HEK293 (cell line): Measurements from ENCODE around the gene SURF4.

Source experiments
- CTCF ChIP-seq: fragments of 450-650 bp; formaldehyde crosslinking; IDR thresholded peaks from 2 replicates; pipeline ENCODE4 v1.5.1; 2016; ENCODE audit warnings: missing biosample characterization, missing genetic modification characterization
- GFI1B ChIP-seq: fragments of 450-650 bp; formaldehyde crosslinking; IDR thresholded peaks from 2 replicates; pipeline ENCODE4 v1.5.1; 2016; ENCODE audit warnings: missing biosample characterization, missing genetic modification characterization
- GLI2 ChIP-seq: fragments of 450-650 bp; formaldehyde crosslinking; IDR thresholded peaks from 2 replicates; pipeline ENCODE4; 2017; ENCODE audit warnings: missing biosample characterization, missing genetic modification characterization, low read depth, borderline replicate concordance
- HOXA7 ChIP-seq: sonication (generic); formaldehyde crosslinking; IDR thresholded peaks from 2 replicates; pipeline ENCODE4 v1.8.1; 2022; ENCODE audit warnings: missing genetic modification reagents, borderline replicate concordance
- MYNN ChIP-seq: fragments of 450-650 bp; formaldehyde crosslinking; IDR thresholded peaks from 2 replicates; pipeline ENCODE4 v1.5.1; 2016; ENCODE audit warnings: missing biosample characterization, missing genetic modification characterization, borderline replicate concordance
- PRDM4 ChIP-seq: fragments of 450-650 bp; formaldehyde crosslinking; IDR thresholded peaks from 2 replicates; pipeline ENCODE4 v1.5.1; 2017; ENCODE audit warnings: missing biosample characterization, missing genetic modification characterization
- SCRT2 ChIP-seq: fragments of 450-650 bp; formaldehyde crosslinking; IDR thresholded peaks from 2 replicates; pipeline ENCODE4 v1.5.1; 2016; ENCODE audit warnings: missing biosample characterization, missing genetic modification characterization
- SETDB1 ChIP-seq: IDR thresholded peaks from one replicate; pipeline ENCODE4 v1.6.1; 2017; ENCODE audit warnings: mild to moderate bottlenecking, low read length, moderate library complexity, mixed read lengths; ENCODE audit not compliant: insufficient read length
- WT1 ChIP-seq: fragments of 450-650 bp; formaldehyde crosslinking; IDR thresholded peaks from 2 replicates; pipeline ENCODE4 v1.5.1; 2016; ENCODE audit warnings: missing biosample characterization, missing genetic modification characterization
- ZBTB26 ChIP-seq: fragments of 450-650 bp; formaldehyde crosslinking; optimal IDR thresholded peaks from 2 replicates; pipeline ENCODE3; 2016; ENCODE audit warnings: missing biosample characterization, mild to moderate bottlenecking, missing genetic modification characterization
- ZEB2 ChIP-seq: fragments of 450-650 bp; formaldehyde crosslinking; IDR thresholded peaks from 2 replicates; pipeline ENCODE4 v1.5.1; 2016; ENCODE audit warnings: missing biosample characterization, missing genetic modification characterization
- ZFP3 ChIP-seq: fragments of 450-650 bp; formaldehyde crosslinking; IDR thresholded peaks from 2 replicates; pipeline ENCODE4 v1.5.1; 2016; ENCODE audit warnings: low read depth, missing biosample characterization, missing genetic modification characterization
- ZFP37 ChIP-seq: fragments of 450-650 bp; formaldehyde crosslinking; IDR thresholded peaks from 2 replicates; pipeline ENCODE4 v1.5.1; 2016; ENCODE audit warnings: missing biosample characterization, missing genetic modification characterization
- ZFP41 ChIP-seq: fragments of 450-650 bp; formaldehyde crosslinking; IDR thresholded peaks from 2 replicates; pipeline ENCODE4 v1.5.1; 2016; ENCODE audit warnings: missing biosample characterization, missing genetic modification characterization, borderline replicate concordance
- ZNF169 ChIP-seq: fragments of 450-650 bp; formaldehyde crosslinking; IDR thresholded peaks from 2 replicates; pipeline ENCODE4 v1.5.1; 2016; ENCODE audit warnings: missing biosample characterization, missing genetic modification characterization
- ZNF311 ChIP-seq: fragments of 450-650 bp; formaldehyde crosslinking; IDR thresholded peaks from 2 replicates; pipeline ENCODE4 v1.5.1; 2017; ENCODE audit warnings: missing biosample characterization, missing genetic modification characterization, borderline replicate concordance
- ZNF324 ChIP-seq: fragments of 450-650 bp; formaldehyde crosslinking; IDR thresholded peaks from 2 replicates; pipeline ENCODE4 v1.5.1; 2016; ENCODE audit warnings: missing biosample characterization, missing genetic modification characterization
- ZNF391 ChIP-seq: fragments of 450-650 bp; formaldehyde crosslinking; IDR thresholded peaks from 2 replicates; pipeline ENCODE4 v1.5.1; 2016; ENCODE audit warnings: low read depth, missing biosample characterization, missing genetic modification characterization, borderline replicate concordance
- ZNF433 ChIP-seq: fragments of 450-650 bp; formaldehyde crosslinking; IDR thresholded peaks from 2 replicates; pipeline ENCODE4 v1.5.1; 2016; ENCODE audit warnings: missing biosample characterization, missing genetic modification characterization, low read depth
- ZNF561 ChIP-seq: fragments of 450-650 bp; IDR thresholded peaks from 2 replicates; pipeline ENCODE4 v1.5.1; 2018; ENCODE audit warnings: missing biosample characterization, missing genetic modification characterization, borderline replicate concordance
- ZNF596 ChIP-seq: fragments of 450-650 bp; IDR thresholded peaks from 2 replicates; pipeline ENCODE4 v1.5.0; 2018; ENCODE audit warnings: missing biosample characterization, mild to moderate bottlenecking, missing genetic modification characterization, moderate library complexity
- ZNF664 ChIP-seq: fragments of 450-650 bp; formaldehyde crosslinking; IDR thresholded peaks from 2 replicates; pipeline ENCODE4 v1.5.1; 2016; ENCODE audit warnings: missing biosample characterization, missing genetic modification characterization
- ZNF677 ChIP-seq: fragments of 450-650 bp; IDR thresholded peaks from 2 replicates; pipeline ENCODE4 v1.5.0; 2018; ENCODE audit warnings: missing biosample characterization, mild to moderate bottlenecking, missing genetic modification characterization, moderate library complexity
- ZNF768 ChIP-seq: fragments of 450-650 bp; formaldehyde crosslinking; IDR thresholded peaks from 2 replicates; pipeline ENCODE4 v1.5.1; 2018; ENCODE audit warnings: missing biosample characterization, mild to moderate bottlenecking, missing genetic modification characterization
- ZNF785 ChIP-seq: fragments of 450-650 bp; formaldehyde crosslinking; IDR thresholded peaks from 2 replicates; pipeline ENCODE4 v1.5.1; 2016; ENCODE audit warnings: missing biosample characterization, missing genetic modification characterization
- ZNF830 ChIP-seq: fragments of 450-650 bp; IDR thresholded peaks from 2 replicates; pipeline ENCODE4 v1.5.0; 2018; ENCODE audit warnings: missing biosample characterization, missing genetic modification characterization, low read depth, mild to moderate bottlenecking, moderate library complexity
- ZNF843 ChIP-seq: fragments of 450-650 bp; formaldehyde crosslinking; IDR thresholded peaks from 2 replicates; pipeline ENCODE4 v1.5.1; 2016; ENCODE audit warnings: missing biosample characterization, missing genetic modification characterization
- ZSCAN4 ChIP-seq: fragments of 450-650 bp; formaldehyde crosslinking; IDR thresholded peaks from 2 replicates; pipeline ENCODE4 v1.5.1; 2017; ENCODE audit warnings: missing biosample characterization, missing genetic modification characterization
- TF ChIP-seq, protein P1 (sequence below): fragments of 450-650 bp; formaldehyde crosslinking; IDR thresholded peaks from 2 replicates; pipeline ENCODE4 v1.5.1; 2016; ENCODE audit warnings: missing biosample characterization, missing genetic modification characterization
- TF ChIP-seq, protein P2 (sequence below): fragments of 450-650 bp; formaldehyde crosslinking; IDR thresholded peaks from 2 replicates; pipeline ENCODE4 v1.5.1; 2017; ENCODE audit warnings: missing biosample characterization, missing genetic modification characterization

The SURF4 gene

DNA sequence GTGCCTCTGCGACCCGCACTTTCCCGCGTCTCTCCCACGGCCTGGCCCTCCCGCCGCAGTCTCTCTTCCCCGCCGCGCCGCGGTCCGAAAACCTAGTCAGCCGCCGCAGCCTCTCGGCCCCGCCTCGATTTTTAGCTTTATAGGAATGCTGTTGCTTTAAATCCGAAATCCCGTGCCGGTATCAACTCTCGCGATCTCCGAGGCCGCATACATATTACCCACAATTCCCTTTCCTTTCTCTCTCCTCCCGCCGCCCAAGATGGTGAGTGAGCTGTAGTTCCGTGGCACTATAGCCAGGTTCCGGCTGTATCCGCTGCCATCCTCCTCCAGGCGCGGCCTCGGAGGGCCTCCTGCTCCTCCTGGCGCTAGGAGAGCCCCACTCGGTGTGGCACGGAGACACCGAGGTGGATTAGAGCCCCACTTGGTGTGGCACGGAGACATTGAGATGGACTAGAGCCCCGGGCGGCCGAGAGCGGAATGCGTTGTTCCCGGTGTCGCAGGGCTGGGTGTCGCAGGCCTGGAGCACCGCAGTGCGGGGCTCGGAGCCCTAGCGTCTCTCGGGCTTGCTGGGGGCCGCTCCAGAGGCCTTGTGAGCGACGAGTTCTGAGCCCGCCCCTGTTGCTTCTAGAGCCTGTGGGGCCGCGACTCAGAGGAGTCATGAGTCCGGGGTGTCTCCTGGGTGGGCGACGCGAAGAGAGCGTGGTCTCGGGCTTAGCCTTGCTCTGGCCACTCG, 27.7 kb downstream of the SURF4 start, which contains the start of the genes MED22 and RPL7A (continued):
- TF ChIP-seq, protein P1, sequence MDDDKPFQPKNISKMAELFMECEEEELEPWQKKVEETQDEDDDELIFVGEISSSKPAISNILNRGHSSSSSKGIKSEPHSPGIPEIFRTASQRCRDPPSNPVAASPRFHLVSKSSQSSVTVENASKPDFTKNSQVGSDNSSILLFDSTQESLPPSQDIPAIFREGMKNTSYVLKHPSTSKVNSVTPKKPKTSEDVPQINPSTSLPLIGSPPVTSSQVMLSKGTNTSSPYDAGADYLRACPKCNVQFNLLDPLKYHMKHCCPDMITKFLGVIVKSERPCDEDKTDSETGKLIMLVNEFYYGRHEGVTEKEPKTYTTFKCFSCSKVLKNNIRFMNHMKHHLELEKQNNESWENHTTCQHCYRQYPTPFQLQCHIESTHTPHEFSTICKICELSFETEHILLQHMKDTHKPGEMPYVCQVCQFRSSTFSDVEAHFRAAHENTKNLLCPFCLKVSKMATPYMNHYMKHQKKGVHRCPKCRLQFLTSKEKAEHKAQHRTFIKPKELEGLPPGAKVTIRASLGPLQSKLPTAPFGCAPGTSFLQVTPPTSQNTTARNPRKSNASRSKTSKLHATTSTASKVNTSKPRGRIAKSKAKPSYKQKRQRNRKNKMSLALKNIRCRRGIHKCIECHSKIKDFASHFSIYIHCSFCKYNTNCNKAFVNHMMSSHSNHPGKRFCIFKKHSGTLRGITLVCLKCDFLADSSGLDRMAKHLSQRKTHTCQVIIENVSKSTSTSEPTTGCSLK (tag by site-specific recombination), result no peak
- TF ChIP-seq ZNF324 (tag by site-specific recombination), result peak; percentile 90; the same call in 1 of the 2 replicates
- no peak for TF ChIP-seq HOXA7 (CRISPR knock-in tag)
- peak; percentile 45 for TF ChIP-seq ZBTB26 (tag by site-specific recombination)
- no peak for TF ChIP-seq ZFP41 (tag by site-specific recombination)
- peak; percentile 20; the same call in 1 of the 2 replicates for TF ChIP-seq ZSCAN4 (tag by site-specific recombination)
- TF ChIP-seq SCRT2 (tag by site-specific recombination), result peak; percentile 90
- TF ChIP-seq ZNF433 (tag by site-specific recombination), result no peak
- TF ChIP-seq CTCF (tag by site-specific recombination), result peak; percentile 58; the same call in 1 of the 2 replicates
- no peak; the same call in 1 of the 2 replicates for TF ChIP-seq ZEB2 (tag by site-specific recombination)
- TF ChIP-seq ZNF561 (tag by site-specific recombination), result no peak
- no peak for TF ChIP-seq ZNF311
- no peak for TF ChIP-seq ZNF768
- TF ChIP-seq, protein P2, sequence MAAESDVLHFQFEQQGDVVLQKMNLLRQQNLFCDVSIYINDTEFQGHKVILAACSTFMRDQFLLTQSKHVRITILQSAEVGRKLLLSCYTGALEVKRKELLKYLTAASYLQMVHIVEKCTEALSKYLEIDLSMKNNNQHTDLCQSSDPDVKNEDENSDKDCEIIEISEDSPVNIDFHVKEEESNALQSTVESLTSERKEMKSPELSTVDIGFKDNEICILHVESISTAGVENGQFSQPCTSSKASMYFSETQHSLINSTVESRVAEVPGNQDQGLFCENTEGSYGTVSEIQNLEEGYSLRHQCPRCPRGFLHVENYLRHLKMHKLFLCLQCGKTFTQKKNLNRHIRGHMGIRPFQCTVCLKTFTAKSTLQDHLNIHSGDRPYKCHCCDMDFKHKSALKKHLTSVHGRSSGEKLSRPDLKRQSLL (tag by site-specific recombination), result no peak
- no peak; the same call in 1 of the 2 replicates for TF ChIP-seq WT1 (tag by site-specific recombination)
- no peak for TF ChIP-seq SETDB1
- no peak for TF ChIP-seq GLI2 (tag by site-specific recombination)
- no peak for TF ChIP-seq ZNF664 (tag by site-specific recombination)
- peak; percentile 57; the same call in 1 of the 2 replicates for TF ChIP-seq PRDM4 (tag by site-specific recombination)
- TF ChIP-seq ZFP3 (tag by site-specific recombination), result no peak
- peak; percentile 69 for TF ChIP-seq ZNF843 (tag by site-specific recombination)
- TF ChIP-seq MYNN (tag by site-specific recombination), result no peak
- peak; percentile 89 for TF ChIP-seq ZNF391 (tag by site-specific recombination)
- TF ChIP-seq ZFP37 (tag by site-specific recombination), result peak; percentile 81; the same call in 1 of the 2 replicates
- TF ChIP-seq GFI1B (tag by site-specific recombination), result no peak
- no peak for TF ChIP-seq ZNF677 (tag by site-specific recombination)
- TF ChIP-seq ZNF785 (tag by site-specific recombination), result no peak
- TF ChIP-seq ZNF169 (tag by site-specific recombination), result no peak; the same call in 1 of the 2 replicates
- TF ChIP-seq ZNF830 (tag by site-specific recombination), result no peak
- TF ChIP-seq ZNF596 (tag by site-specific recombination), result no peak
